WTC11 (cell line): Measurements from ENCODE around the gene SLC18A2. TPM values are rescaled to one million over a fixed set of nuclear protein-coding genes. Genes with fewer than 3 reads are reported as not detected.
"Not testable (repeated sequence)": the region's sequence is repeated elsewhere in the genome, so short reads cannot be mapped to it uniquely, and the experiment has no call there.

Experiments used
- ATAC-seq: fragments of 200-7000 bp; cut with Tn5 transposase; 2 replicates; pipeline ENCODE4 v1.10.0; 2021; ENCODE audit warnings: mild to moderate bottlenecking, moderate library complexity
- CTCF ChIA-PET: fragments of 300-600 bp; sonication (Branson Sonifier 250); formaldehyde crosslinking; loops from one replicate; lab custom pipeline; 2021; ENCODE audit warnings: antibody characterized with exemption; lab: Charles Lee
- POLR2A ChIA-PET: fragments of 350-600 bp; sonication (Branson Sonifier 250); formaldehyde crosslinking; loops from one replicate; lab custom pipeline; 2021; ENCODE audit warnings: antibody characterized with exemption; lab: Charles Lee
- DNase-seq: peaks from one replicate; pipeline ENCODE4 v3.0.0; 2021; ENCODE audit warnings: low spot score
- H3K27ac Mint-ChIP-seq: 2 replicates; pipeline ENCODE4 v1.8.0; 2021; ENCODE audit warnings: mixed read lengths
- H3K27me3 Mint-ChIP-seq: 2 replicates; pipeline ENCODE4 v1.8.0; 2021; ENCODE audit warnings: low read depth, mild to moderate bottlenecking, moderate library complexity, mixed read lengths
- H3K36me3 Mint-ChIP-seq: 2 replicates; pipeline ENCODE4 v1.8.0; 2021; ENCODE audit warnings: mixed read lengths
- H3K4me1 Mint-ChIP-seq: 2 replicates; pipeline ENCODE4 v1.8.0; 2022; ENCODE audit warnings: mixed read lengths
- H3K4me3 Mint-ChIP-seq: 2 replicates; pipeline ENCODE4 v1.8.0; 2021; ENCODE audit warnings: mild to moderate bottlenecking, moderate library complexity, mixed read lengths
- H3K9me3 Mint-ChIP-seq: 2 replicates; pipeline ENCODE4 v1.8.0; 2021; ENCODE audit warnings: mixed read lengths
- AFF4 ChIP-seq: sonication (generic); formaldehyde crosslinking; IDR thresholded peaks from 2 replicates; pipeline ENCODE4 v1.8.1; 2023; ENCODE audit warnings: mild to moderate bottlenecking, missing genetic modification reagents, borderline replicate concordance
- ATF6 ChIP-seq: sonication (generic); formaldehyde crosslinking; IDR thresholded peaks from 2 replicates; pipeline ENCODE4 v1.8.1; 2023; ENCODE audit warnings: mild to moderate bottlenecking, missing genetic modification reagents
- CDX4 ChIP-seq: fragments of 250-450 bp; sonication (Bioruptor Pico); IDR thresholded peaks from 2 replicates; pipeline ENCODE4 v1.9.0; 2021; ENCODE audit warnings: moderate library complexity, mild to moderate bottlenecking, inconsistent platforms, borderline replicate concordance
- ELF4 ChIP-seq: sonication (generic); formaldehyde crosslinking; IDR thresholded peaks from 2 replicates; pipeline ENCODE4 v1.8.1; 2022; ENCODE audit warnings: low read depth, mild to moderate bottlenecking, moderate library complexity, missing genetic modification reagents
- EMX1 ChIP-seq: fragments of 250-450 bp; sonication (Bioruptor Pico); IDR thresholded peaks from 2 replicates; pipeline ENCODE4 v1.8.0; 2021; ENCODE audit warnings: mild to moderate bottlenecking
- FOXJ3 ChIP-seq: sonication (generic); formaldehyde crosslinking; IDR thresholded peaks from 2 replicates; pipeline ENCODE4 v1.9.0; 2021; ENCODE audit warnings: missing genetic modification reagents, mild to moderate bottlenecking, borderline replicate concordance
- FOXK1 ChIP-seq: sonication (generic); formaldehyde crosslinking; IDR thresholded peaks from 2 replicates; pipeline ENCODE4 v1.8.0; 2022; ENCODE audit warnings: mild to moderate bottlenecking, moderate library complexity, missing genetic modification reagents
- NFATC4 ChIP-seq: fragments of 250-450 bp; sonication (Bioruptor Pico); IDR thresholded peaks from 2 replicates; pipeline ENCODE4 v1.9.0; 2021; ENCODE audit warnings: mild to moderate bottlenecking
- NFE2L1 ChIP-seq: sonication (generic); formaldehyde crosslinking; IDR thresholded peaks from 2 replicates; pipeline ENCODE4 v1.8.1; 2023; ENCODE audit warnings: missing genetic modification reagents
- ZBTB21 ChIP-seq: sonication (generic); formaldehyde crosslinking; IDR thresholded peaks from 2 replicates; pipeline ENCODE4 v1.8.1; 2023; ENCODE audit warnings: mild to moderate bottlenecking, missing genetic modification reagents, borderline replicate concordance
- ZMAT4 ChIP-seq: fragments of 250-450 bp; sonication (Bioruptor Pico); IDR thresholded peaks from 2 replicates; pipeline ENCODE4 v1.9.0; 2021; ENCODE audit warnings: mild to moderate bottlenecking
- ZNF138 ChIP-seq: sonication (generic); formaldehyde crosslinking; conservative IDR thresholded peaks from 2 replicates; pipeline ENCODE4 v1.8.1; 2022; ENCODE audit warnings: mild to moderate bottlenecking, moderate library complexity, missing genetic modification reagents
- ZNF232 ChIP-seq: sonication (generic); formaldehyde crosslinking; IDR thresholded peaks from 2 replicates; pipeline ENCODE4 v1.8.0; 2022; ENCODE audit warnings: mild to moderate bottlenecking, missing genetic modification reagents
- ZNF416 ChIP-seq: fragments of 250-450 bp; sonication (Bioruptor Pico); IDR thresholded peaks from 2 replicates; pipeline ENCODE4 v1.9.0; 2021; ENCODE audit warnings: mild to moderate bottlenecking, inconsistent platforms
- ZNF532 ChIP-seq: fragments of 250-450 bp; sonication (Bioruptor Pico); IDR thresholded peaks from 2 replicates; pipeline ENCODE4 v1.9.0; 2021; ENCODE audit warnings: mild to moderate bottlenecking, borderline replicate concordance
- ZNF671 ChIP-seq: fragments of 250-450 bp; sonication (Bioruptor Pico); IDR thresholded peaks from 2 replicates; pipeline ENCODE4 v1.8.0; 2021; ENCODE audit warnings: mild to moderate bottlenecking
- total RNA-seq: library from RNA; stranded (reverse); gene quantifications from 3 replicates; pipeline ENCODE4 v1.2.3, GENCODE V29; 2021

SLC18A2 gene
- total RNA-seq, 1 experiment from 2014 or later: 5.9 TPM

GRCh38 chr10:117299435-117299834, 58.5 kb downstream of the SLC18A2 start (continued):
- TF ChIP-seq ZMAT4: no peak
- no peak for TF ChIP-seq EMX1 (CRISPR knock-in tag)
- no peak for TF ChIP-seq ZNF138
- TF ChIP-seq ZNF532 (CRISPR knock-in tag): no peak
- TF ChIP-seq, all 79 proteins: peak for 0

GRCh38 chr10:117300671-117301070, 59.8 kb downstream of the SLC18A2 start:
- POLR2A ChIA-PET: no interaction called here
- no peak overlapping the region for H3K4me3 Mint-ChIP-seq
- CTCF ChIA-PET: no interaction called here
- H3K9me3 Mint-ChIP-seq: peaks cover 26% of the 10 kb centered on the region
- DNase-seq: no peak
- H3K27me3 Mint-ChIP-seq: no peaks in the 10 kb centered on the region; the same call in 1 of the 2 replicates
- ATAC-seq: no peak
- no peak overlapping the region for H3K27ac Mint-ChIP-seq
- H3K4me1 Mint-ChIP-seq: no peaks in the 10 kb centered on the region
- TF ChIP-seq NFE2L1 (CRISPR knock-in tag) (no peak), ZBTB21 (CRISPR knock-in tag) (no peak), FOXK1 (CRISPR knock-in tag) (no peak), ZNF138 (no peak), ZNF232 (no peak), NFATC4 (CRISPR knock-in tag) (no peak), FOXJ3 (CRISPR knock-in tag) (no peak), AFF4 (CRISPR knock-in tag) (no peak), ELF4 (CRISPR knock-in tag) (no peak), CDX4 (CRISPR knock-in tag) (no peak), ZNF671 (CRISPR knock-in tag) (no peak), ATF6 (CRISPR knock-in tag) (no peak), ZNF416 (CRISPR knock-in tag) (no peak)
- peaks cover 29% of the 10 kb centered on the region for H3K36me3 Mint-ChIP-seq

- DNase-seq, H3K4me1 Mint-ChIP-seq, POLR2A ChIA-PET, H3K27me3 Mint-ChIP-seq, CTCF ChIA-PET, ATAC-seq, H3K4me3 Mint-ChIP-seq, H3K27ac Mint-ChIP-seq: not testable (repeated sequence)
- peaks cover 30% of the 10 kb centered on the region for H3K9me3 Mint-ChIP-seq
- peaks cover 32% of the 10 kb centered on the region for H3K36me3 Mint-ChIP-seq
These were observed 62.5 kb downstream of the SLC18A2 start for GRCh38 chr10:117303451-117303850.
